Gastrocnemius medialis (tissue), 4 donors: ENCODE data around the gene GMCL1.
A peak's percentile ranks its signal among the peaks of the same experiment; 100 is the strongest.

ENCODE experiments used
- CTCF ChIP-seq, 5 experiments: fragments of 450-650 bp in 3 of 5; fragments of 200-600 bp in 2 of 5; sonication (generic) in 2 of 5; IDR thresholded peaks in 4 of 5; conservative IDR thresholded peaks in 1 of 5; 1 replicate in 4 of 5; 2 replicates in 1 of 5; pipeline ENCODE4 v1.5.1; 2016 to 2019; ENCODE audit warnings: antibody characterized with exemption in 5 of 5, mild to moderate bottlenecking in 3 of 5, moderate library complexity in 3 of 5
- POLR2A ChIP-seq, 2 donors: fragments of 450-650 bp; IDR thresholded peaks; one replicate each; pipeline ENCODE4 v1.6.1; 2017; ENCODE audit warnings: antibody characterized with exemption in 2 of 2, mild to moderate bottlenecking in 2 of 2, moderate library complexity in 2 of 2

- TF ChIP-seq CTCF (IDR thresholded peaks at IDR 0.05 in 4 of 5, conservative IDR thresholded peaks at IDR 0.05 in 1 of 5): no peak
- peak in 1 of 2 donors; percentile 59 for TF ChIP-seq POLR2A (IDR thresholded peaks at IDR 0.05)
Observed at GRCh38 chr2:69893684-69894551, 64.5 kb downstream of the GMCL1 start, which contains the start of gene SNRNP27.
